Neuronal stem cell (in vitro differentiated cells): ENCODE results near the gene TMEM51.

Source experiments
- DNase-seq: peaks from one replicate; pipeline ENCODE4 v3.0.0-alpha.2; 2013; ENCODE audit warnings: low spot score
- H2AFZ ChIP-seq: one replicate; pipeline ENCODE4 v1.6.1; 2013; ENCODE audit warnings: mild to moderate bottlenecking, low read length, inconsistent platforms
- H2AK5ac ChIP-seq: 2 replicates; pipeline ENCODE4 v1.6.1; 2013; ENCODE audit warnings: low read depth, mild to moderate bottlenecking, inconsistent platforms, low read length, moderate library complexity, mixed read lengths
- H2BK120ac ChIP-seq: 2 replicates; pipeline ENCODE4 v1.6.1; 2013; ENCODE audit warnings: low read depth, mild to moderate bottlenecking, inconsistent platforms, low read length, moderate library complexity, mixed read lengths
- H2BK12ac ChIP-seq: one replicate; pipeline ENCODE4 v1.6.1; 2013; ENCODE audit warnings: low read length, inconsistent platforms
- H2BK15ac ChIP-seq: 2 replicates; pipeline ENCODE4 v1.6.1; 2013; ENCODE audit warnings: mild to moderate bottlenecking, low read length, inconsistent platforms, mixed read lengths
- H2BK5ac ChIP-seq: one replicate; pipeline ENCODE4 v1.6.1; 2013; ENCODE audit warnings: inconsistent platforms, mild to moderate bottlenecking, low read length, moderate library complexity
- H3K14ac ChIP-seq: one replicate; pipeline ENCODE4 v1.6.1; 2013; ENCODE audit warnings: low read length, inconsistent platforms
- H3K18ac ChIP-seq: 2 replicates; pipeline ENCODE4 v1.6.1; 2013; ENCODE audit warnings: low read length, inconsistent platforms
- H3K23ac ChIP-seq: 2 replicates; pipeline ENCODE4 v1.6.1; 2013; ENCODE audit warnings: low read depth, mild to moderate bottlenecking, mixed read lengths, low read length, inconsistent platforms; ENCODE audit not compliant: poor library complexity
- H3K27ac ChIP-seq: replicated peaks from 3 replicates; pipeline ENCODE4 v1.5.1; 2013; ENCODE audit warnings: low read length, inconsistent platforms
- H3K27me3 ChIP-seq, 3 experiments: 2 replicates each; pipeline ENCODE4 v1.6.1; 2013; ENCODE audit warnings: low read length in 3 of 3, mild to moderate bottlenecking in 2 of 3, inconsistent platforms in 1 of 3, low read depth in 1 of 3, mixed read lengths in 1 of 3, moderate library complexity in 1 of 3; ENCODE audit not compliant: control insufficient read depth in 3 of 3, insufficient read depth in 3 of 3
- H3K36me3 ChIP-seq, 2 donors: replicated peaks in 1 of 2; 2 replicates each; pipeline ENCODE4 v1.6.1; 2013; ENCODE audit warnings: low read length in 2 of 2; ENCODE audit not compliant: control insufficient read depth in 2 of 2, insufficient read depth in 2 of 2
- H3K4ac ChIP-seq: 2 replicates; pipeline ENCODE4 v1.6.1; 2013; ENCODE audit warnings: inconsistent platforms, mild to moderate bottlenecking, low read length, moderate library complexity
- H3K4me1 ChIP-seq, 2 donors: 1 replicate in 1 of 2; 2 replicates in 1 of 2; pipeline ENCODE4 v1.6.1; 2013; ENCODE audit warnings: low read length in 2 of 2, low read depth in 1 of 2; ENCODE audit not compliant: control insufficient read depth in 2 of 2, insufficient read depth in 1 of 2
- H3K4me2 ChIP-seq: one replicate; pipeline ENCODE4 v1.6.1; 2013; ENCODE audit warnings: mild to moderate bottlenecking, low read length, inconsistent platforms; ENCODE audit not compliant: insufficient read depth, poor library complexity, severe bottlenecking
- H3K4me3 ChIP-seq, 2 donors: 2 replicates each; pipeline ENCODE4 v1.5.1; 2013; ENCODE audit warnings: low read length in 2 of 2, mild to moderate bottlenecking in 2 of 2, inconsistent platforms in 1 of 2, moderate library complexity in 1 of 2
- H3K79me1 ChIP-seq: one replicate; pipeline ENCODE4 v1.6.1; 2013; ENCODE audit warnings: low read depth, mild to moderate bottlenecking, inconsistent platforms, low read length, moderate library complexity
- H3K9ac ChIP-seq: one replicate; pipeline ENCODE4 v1.6.1; 2013; ENCODE audit warnings: mild to moderate bottlenecking, low read depth, low read length, inconsistent platforms; ENCODE audit not compliant: poor library complexity
- H3K9me3 ChIP-seq, 2 donors: replicated peaks in 1 of 2; 2 replicates each; pipeline versions ENCODE3 to v1.6.1; 2013; ENCODE audit warnings: low read length in 2 of 2, mild to moderate bottlenecking in 2 of 2, inconsistent platforms in 1 of 2, low read depth in 1 of 2, mixed read lengths in 1 of 2, moderate library complexity in 1 of 2; ENCODE audit not compliant: control insufficient read depth in 2 of 2, insufficient read depth in 1 of 2
- H4K8ac ChIP-seq: one replicate; pipeline ENCODE4 v1.6.1; 2013; ENCODE audit warnings: low read depth, mild to moderate bottlenecking, inconsistent platforms, low read length, moderate library complexity
- H4K91ac ChIP-seq: one replicate; pipeline ENCODE4 v1.6.1; 2013; ENCODE audit warnings: low read length, low read depth, mild to moderate bottlenecking, inconsistent platforms; ENCODE audit not compliant: poor library complexity
- WGBS, 2 donors: extraction: QIAGEN DNeasy Blood & Tissue Kit; methylation state at CpG; one replicate each; pipeline ENCODE4 v1.1.7; 2013; ENCODE audit warnings: missing lambda C conversion rate in 2 of 2, mixed read lengths in 1 of 2; ENCODE audit not compliant: insufficient read length in 2 of 2, insufficient replicate concordance in 1 of 2; ENCODE audit errors: extremely low coverage in 2 of 2; 5-methylcytosine and 5-hydroxymethylcytosine counted together

The TMEM51 gene

DNA sequence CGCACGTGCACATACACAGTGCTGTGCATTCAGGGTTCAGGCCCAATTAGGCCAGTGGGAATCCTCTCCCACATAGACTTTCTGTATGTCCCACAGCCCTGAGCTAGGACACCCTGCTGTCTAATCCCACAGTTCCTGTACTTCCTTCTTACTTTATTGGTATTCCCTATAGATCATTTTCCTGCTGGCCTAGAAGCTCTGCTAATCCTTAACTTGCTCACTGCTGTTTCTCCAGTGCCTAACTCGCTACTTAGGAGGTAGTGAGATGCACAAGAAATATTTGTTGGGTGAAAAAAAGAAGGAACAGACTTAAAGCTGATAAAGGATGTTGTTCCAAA lies 59.4 kb downstream of the TMEM51 start:
- Histone ChIP-seq H2AK5ac (no peak overlapping the region), H2BK120ac (no peak overlapping the region), H3K9me3 (peaks cover 3 to 8% of the 10 kb centered on the region in 2 donors), H2AFZ (no peak overlapping the region), H2BK12ac (no peak overlapping the region), H3K23ac (no peak overlapping the region), H3K4me1 (peaks cover 22 to 28% of the 10 kb centered on the region in 2 donors), H3K36me3 (peaks cover 0 to 4% of the 10 kb centered on the region in 2 donors), H3K4me2 (no peak overlapping the region), H3K4me3 (no peak overlapping the region), H4K91ac (no peak overlapping the region), H3K27ac (peak overlapping the region; percentile 97), H3K4ac (no peak overlapping the region), H2BK15ac (no peak overlapping the region), H3K9ac (no peak overlapping the region), H3K27me3 (no peaks in the 10 kb centered on the region), H3K79me1 (no peaks in the 10 kb centered on the region), H3K18ac (peak overlapping the region; percentile 92), H4K8ac (no peak overlapping the region), H3K14ac (no peak overlapping the region), H2BK5ac (no peak overlapping the region)
- no CpG with 5 or more reads among the region's 3 CpGs for WGBS, 2 donors
- DNase-seq, result no peak

DNA sequence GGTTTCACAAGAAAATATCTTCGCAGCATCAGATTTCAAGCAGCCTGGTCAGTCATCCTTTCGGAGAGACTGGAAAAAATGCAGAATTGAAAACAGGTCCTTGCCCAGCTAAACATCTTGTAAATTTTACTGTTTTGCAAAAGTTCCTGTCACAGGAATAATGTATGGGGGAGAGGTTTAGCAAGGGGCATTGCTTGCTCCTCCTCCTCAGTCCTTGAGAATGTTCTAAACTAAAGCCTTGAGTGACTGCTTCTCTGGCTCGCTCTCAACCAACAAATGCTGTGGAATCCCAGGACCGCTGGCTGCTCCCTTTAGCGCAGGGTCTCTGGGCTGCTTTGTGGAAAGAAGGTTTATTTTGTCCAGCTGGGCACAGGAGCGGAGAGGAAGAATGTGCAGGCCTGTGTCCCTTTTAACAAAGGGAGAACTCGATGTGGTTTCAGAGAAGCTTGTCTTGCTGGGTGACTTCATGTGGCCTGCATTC lies 59.8 kb downstream of the TMEM51 start:
- no peaks in the 10 kb centered on the region for H3K27me3 ChIP-seq
- H4K91ac ChIP-seq, result no peak overlapping the region
- H3K4ac ChIP-seq, result no peak overlapping the region
- H2BK5ac ChIP-seq, result no peak overlapping the region
- H3K79me1 ChIP-seq, result no peaks in the 10 kb centered on the region
- H2AFZ ChIP-seq, result peak overlapping the region; percentile 7
- no peak overlapping the region for H2BK15ac ChIP-seq
- H3K4me3 ChIP-seq, result no peak overlapping the region
- no peak overlapping the region for H2BK12ac ChIP-seq
- peak overlapping the region; percentile 97 for H3K27ac ChIP-seq
- no peak overlapping the region for H2BK120ac ChIP-seq
- H3K9me3 ChIP-seq, result peaks cover 6 to 13% of the 10 kb centered on the region in 2 donors
- H4K8ac ChIP-seq, result no peak overlapping the region
- H3K14ac ChIP-seq, result no peak overlapping the region
- H2AK5ac ChIP-seq, result no peak overlapping the region
- DNase-seq, result peak; percentile 62
- no CpG with 5 or more reads among the region's 7 CpGs for WGBS, 2 donors
- peaks cover 22 to 28% of the 10 kb centered on the region in 2 donors for H3K4me1 ChIP-seq
- no peak overlapping the region for H3K4me2 ChIP-seq
- no peak overlapping the region for H3K9ac ChIP-seq
- H3K18ac ChIP-seq, result no peak overlapping the region
- no peak overlapping the region for H3K23ac ChIP-seq
- peaks cover 2 to 4% of the 10 kb centered on the region in 2 donors for H3K36me3 ChIP-seq

DNA sequence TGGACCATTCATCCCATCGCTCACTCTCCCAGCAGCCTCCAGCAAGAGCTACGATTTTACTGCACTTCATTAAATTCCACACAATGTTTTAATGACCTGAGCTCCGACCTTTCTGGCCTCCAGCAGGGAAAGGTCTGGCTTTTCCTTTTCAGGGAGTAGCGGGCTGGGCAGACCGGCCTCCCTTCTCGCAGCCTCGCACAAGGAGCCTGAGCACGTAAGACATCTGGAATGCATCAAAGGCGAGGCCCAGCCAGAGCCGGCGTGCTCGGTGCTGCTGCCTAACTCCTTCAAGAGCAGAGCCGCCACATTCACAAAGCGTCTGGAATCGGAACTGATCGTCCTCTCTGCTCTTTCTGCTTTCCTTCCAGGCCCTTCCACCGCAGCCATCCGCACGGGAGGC lies 61.0 kb downstream of the TMEM51 start:
- peak overlapping the region; percentile 97 for H2AK5ac ChIP-seq
- H3K9ac ChIP-seq, result no peak overlapping the region
- no peak overlapping the region for H3K4ac ChIP-seq
- peak overlapping the region; percentile 35 for H4K91ac ChIP-seq
- H3K4me2 ChIP-seq, result no peak overlapping the region
- H3K27ac ChIP-seq, result peak overlapping the region; percentile 97
- no peak overlapping the region for H2BK15ac ChIP-seq
- peaks cover 6 to 12% of the 10 kb centered on the region in 2 donors for H3K36me3 ChIP-seq
- H3K4me1 ChIP-seq, result peaks cover 22 to 28% of the 10 kb centered on the region in 2 donors
- no peak overlapping the region for H3K23ac ChIP-seq
- no peak overlapping the region for H4K8ac ChIP-seq
- H2BK120ac ChIP-seq, result peak overlapping the region; percentile 66
- peak overlapping the region; percentile 68 for H2AFZ ChIP-seq
- no peak overlapping the region for H3K14ac ChIP-seq
- H3K18ac ChIP-seq, result peak overlapping the region; percentile 93
- no peak overlapping the region for H2BK12ac ChIP-seq
- peak overlapping the region; percentile 97 for H2BK5ac ChIP-seq
- peaks cover 15 to 24% of the 10 kb centered on the region in 2 donors for H3K9me3 ChIP-seq
- WGBS, 2 donors, result no CpG with 5 or more reads among the region's 19 CpGs
- no peaks in the 10 kb centered on the region for H3K27me3 ChIP-seq
- H3K4me3 ChIP-seq, result no peak overlapping the region
- H3K79me1 ChIP-seq, result no peaks in the 10 kb centered on the region
- DNase-seq, result peak; percentile 92

DNA sequence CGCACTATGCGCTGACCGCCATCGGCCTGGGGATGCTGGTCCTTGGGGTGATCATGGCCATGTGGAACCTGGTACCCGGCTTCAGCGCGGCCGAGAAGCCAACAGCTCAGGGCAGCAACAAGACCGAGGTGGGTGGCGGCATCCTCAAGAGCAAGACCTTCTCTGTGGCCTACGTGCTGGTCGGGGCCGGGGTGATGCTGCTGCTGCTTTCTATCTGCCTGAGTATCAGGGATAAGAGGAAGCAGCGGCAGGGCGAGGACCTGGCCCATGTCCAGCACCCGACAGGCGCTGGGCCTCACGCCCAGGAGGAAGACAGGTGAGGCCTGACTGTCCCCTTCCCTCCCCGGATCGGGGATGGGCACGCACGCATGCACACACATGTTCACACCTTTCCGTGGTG lies 61.6 kb downstream of the TMEM51 start:
- H3K4me2 ChIP-seq, result no peak overlapping the region
- H3K4me1 ChIP-seq, result peaks cover 22 to 28% of the 10 kb centered on the region in 2 donors
- H3K4me3 ChIP-seq, result no peak overlapping the region
- peak overlapping the region; percentile 6 for H4K8ac ChIP-seq
- H2BK15ac ChIP-seq, result peak overlapping the region; percentile 87
- H3K4ac ChIP-seq, result peak overlapping the region; percentile 76
- peak overlapping the region; percentile 5 for H3K23ac ChIP-seq
- peak overlapping the region; percentile 93 for H3K18ac ChIP-seq
- H3K27ac ChIP-seq, result peak overlapping the region; percentile 97
- peaks cover 15 to 28% of the 10 kb centered on the region in 2 donors for H3K9me3 ChIP-seq
- peak overlapping the region; percentile 66 for H2BK120ac ChIP-seq
- H2AFZ ChIP-seq, result peak overlapping the region; percentile 68
- H2AK5ac ChIP-seq, result peak overlapping the region; percentile 97
- peak overlapping the region; percentile 97 for H2BK5ac ChIP-seq
- no CpG with 5 or more reads among the region's 23 CpGs for WGBS, 2 donors
- peak overlapping the region; percentile 65 for H3K14ac ChIP-seq
- H3K79me1 ChIP-seq, result no peaks in the 10 kb centered on the region
- no peak for DNase-seq
- H3K27me3 ChIP-seq, result no peaks in the 10 kb centered on the region
- peak overlapping the region; percentile 75 for H3K9ac ChIP-seq
- H3K36me3 ChIP-seq, result peaks cover 10 to 18% of the 10 kb centered on the region in 2 donors
- H4K91ac ChIP-seq, result peak overlapping the region; percentile 35
- H2BK12ac ChIP-seq, result peak overlapping the region; percentile 92
